ENCODE measurements around the gene LAMTOR1.
A peak's percentile ranks its signal among the peaks of the same experiment; 100 is the strongest.

- TF ChIP-seq CTCF (conservative IDR thresholded peaks at IDR 0.05; ENCODE audit: low read depth, low read length): peak; percentile 93
- no peak for TF ChIP-seq EZH2 (IDR thresholded peaks at IDR 0.05; ENCODE audit: low read length, unreplicated experiment)
These were observed 11.8 kb downstream of the LAMTOR1 start for GRCh38 chr11:72091292-72091691.
